Keratinocyte (primary cell): ENCODE data around the gene TMEM132C. TPM values are rescaled to one million over a fixed set of nuclear protein-coding genes. Genes with fewer than 3 reads are reported as not detected.

ENCODE experiments used
- DNase-seq: peaks from one replicate; pipeline ENCODE4 v3.0.0-alpha.2; 2011; ENCODE audit warnings: low read depth, missing footprints, low spot score
- FAIRE-seq: peaks from 2 replicates; lab custom pipeline; 2011; peaks lifted over from hg19 to GRCh38; lab: Jason Lieb, UNC
- H2AFZ ChIP-seq: 2 replicates; pipeline ENCODE4 v1.6.0; 2012; ENCODE audit warnings: low read length, control low read depth, inconsistent platforms; ENCODE audit not compliant: control insufficient read depth
- H3K27ac ChIP-seq: 2 replicates; pipeline ENCODE4 v1.5.1; 2011; ENCODE audit warnings: low read length; ENCODE audit not compliant: control insufficient read depth, insufficient read depth
- H3K27me3 ChIP-seq: 3 replicates; pipeline ENCODE4 v1.6.0; 2011; ENCODE audit warnings: low read length; ENCODE audit not compliant: control insufficient read depth, insufficient read depth; ENCODE audit errors: extremely low read depth
- H3K36me3 ChIP-seq, 2 experiments: 2 replicates in 1 of 2; 3 replicates in 1 of 2; pipeline ENCODE4 v1.5.1; 2011; ENCODE audit warnings: low read length in 2 of 2, mild to moderate bottlenecking in 1 of 2; ENCODE audit not compliant: control insufficient read depth in 2 of 2, insufficient read depth in 2 of 2; ENCODE audit errors: extremely low read depth in 1 of 2
- H3K4me1 ChIP-seq: 3 replicates; pipeline ENCODE4 v1.5.1; 2011; ENCODE audit warnings: low read length; ENCODE audit not compliant: control insufficient read depth, insufficient read depth; ENCODE audit errors: extremely low read depth
- H3K4me2 ChIP-seq: 3 replicates; pipeline ENCODE4 v1.6.0; 2011; ENCODE audit warnings: low read depth, low read length; ENCODE audit not compliant: control insufficient read depth, insufficient read depth; ENCODE audit errors: extremely low read depth
- H3K4me3 ChIP-seq, 3 experiments: fragments of 200-600 bp in 1 of 3; sonication (generic) in 1 of 3; 2 replicates in 2 of 3; 3 replicates in 1 of 3; pipeline ENCODE4 v1.5.1; 2011 to 2016; ENCODE audit warnings: low read length in 3 of 3, mild to moderate bottlenecking in 3 of 3, control low read depth in 2 of 3, inconsistent platforms in 1 of 3, low read depth in 1 of 3, mixed read lengths in 1 of 3, mixed run types in 1 of 3, moderate library complexity in 1 of 3; ENCODE audit not compliant: control insufficient read depth in 2 of 3, insufficient read depth in 2 of 3; ENCODE audit errors: extremely low read depth in 1 of 3
- H3K79me2 ChIP-seq: 2 replicates; pipeline ENCODE4 v1.6.0; 2012; ENCODE audit warnings: low read length; ENCODE audit not compliant: control insufficient read depth, insufficient read depth
- H3K9ac ChIP-seq: 3 replicates; pipeline ENCODE4 v1.6.0; 2011; ENCODE audit warnings: low read length; ENCODE audit not compliant: control insufficient read depth, insufficient read depth; ENCODE audit errors: extremely low read depth
- H3K9me1 ChIP-seq: 3 replicates; pipeline ENCODE4 v1.6.0; 2011; ENCODE audit warnings: low read length; ENCODE audit not compliant: control insufficient read depth, insufficient read depth; ENCODE audit errors: extremely low read depth
- H3K9me3 ChIP-seq: 2 replicates; pipeline ENCODE4 v1.5.1; 2012; ENCODE audit warnings: low read depth, low read length; ENCODE audit not compliant: control insufficient read depth
- H4K20me1 ChIP-seq: 3 replicates; pipeline ENCODE4 v1.6.0; 2011; ENCODE audit warnings: low read length; ENCODE audit not compliant: control insufficient read depth, insufficient read depth; ENCODE audit errors: extremely low read depth
- EZH2 ChIP-seq: IDR thresholded peaks from one replicate; pipeline ENCODE4 v1.6.1; 2012; ENCODE audit warnings: inconsistent platforms, mild to moderate bottlenecking, low read length, moderate library complexity
- dilution Hi-C: fragments of 300-500 bp; cut with MboI; formaldehyde crosslinking; loops from one replicate; pipeline ENCODE4 v1.7.0; 2020; ENCODE audit warnings: low sequenced_read_pairs; ENCODE audit not compliant: extremely low pct_ligation_motif_present
- polyA plus RNA-seq, 5 experiments: library from polyadenylated mRNA; depleted of rRNA in 3 of 5; stranded (reverse) in 3 of 5; stranded (forward) in 1 of 5; unstranded in 1 of 5; fragments of >200 nt; gene quantifications; 1 replicate in 1 of 5; 2 replicates in 3 of 5; 3 replicates in 1 of 5; pipeline versions ENCODE4 v1.2.1 to v1.2.3, GENCODE V29; 2011 to 2012; ENCODE audit warnings: missing spikeins in 2 of 5, low read depth in 1 of 5, low replicate concordance in 1 of 5
- TF ChIP-seq, protein P1 (sequence below), 3 experiments: IDR thresholded peaks in 1 of 3; conservative IDR thresholded peaks in 1 of 3; optimal IDR thresholded peaks in 1 of 3; 2 replicates in 2 of 3; 3 replicates in 1 of 3; pipeline versions ENCODE3 to v1.5.1; 2011; ENCODE audit warnings: low read length in 3 of 3, mild to moderate bottlenecking in 3 of 3, moderate library complexity in 2 of 3, control low read depth in 1 of 3, inconsistent platforms in 1 of 3; ENCODE audit not compliant: insufficient read depth in 2 of 3; ENCODE audit errors: extremely low read depth in 1 of 3

TMEM132C gene
- polyA plus RNA-seq, 1 donor (not counting 4 experiments of a cell fraction or from before 2014, with no cell fraction given) = not detected

- H3K27ac ChIP-seq = no peak overlapping the region
Observed at GRCh38 chr12:128314611-128315010, 47.6 kb downstream of the TMEM132C start.

GRCh38 chr12:128316078-128316477 is 49.1 kb downstream of the TMEM132C start:
- no peak overlapping the region for H3K4me3 ChIP-seq
- H3K27me3 ChIP-seq = no peaks in the 10 kb centered on the region
- TF ChIP-seq, protein P1, sequence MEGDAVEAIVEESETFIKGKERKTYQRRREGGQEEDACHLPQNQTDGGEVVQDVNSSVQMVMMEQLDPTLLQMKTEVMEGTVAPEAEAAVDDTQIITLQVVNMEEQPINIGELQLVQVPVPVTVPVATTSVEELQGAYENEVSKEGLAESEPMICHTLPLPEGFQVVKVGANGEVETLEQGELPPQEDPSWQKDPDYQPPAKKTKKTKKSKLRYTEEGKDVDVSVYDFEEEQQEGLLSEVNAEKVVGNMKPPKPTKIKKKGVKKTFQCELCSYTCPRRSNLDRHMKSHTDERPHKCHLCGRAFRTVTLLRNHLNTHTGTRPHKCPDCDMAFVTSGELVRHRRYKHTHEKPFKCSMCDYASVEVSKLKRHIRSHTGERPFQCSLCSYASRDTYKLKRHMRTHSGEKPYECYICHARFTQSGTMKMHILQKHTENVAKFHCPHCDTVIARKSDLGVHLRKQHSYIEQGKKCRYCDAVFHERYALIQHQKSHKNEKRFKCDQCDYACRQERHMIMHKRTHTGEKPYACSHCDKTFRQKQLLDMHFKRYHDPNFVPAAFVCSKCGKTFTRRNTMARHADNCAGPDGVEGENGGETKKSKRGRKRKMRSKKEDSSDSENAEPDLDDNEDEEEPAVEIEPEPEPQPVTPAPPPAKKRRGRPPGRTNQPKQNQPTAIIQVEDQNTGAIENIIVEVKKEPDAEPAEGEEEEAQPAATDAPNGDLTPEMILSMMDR (optimal IDR thresholded peaks at IDR 0.05 in 1 of 3, IDR thresholded peaks at IDR 0.05 in 1 of 3, conservative IDR thresholded peaks at IDR 0.05 in 1 of 3; ENCODE audit: extremely low read depth in 1 of 3, insufficient read depth in 2 of 3, low read length in 3 of 3) = no peak
- no peak for TF ChIP-seq EZH2
- no peak for DNase-seq
- H3K9me1 ChIP-seq = no peaks in the 10 kb centered on the region
- H3K4me1 ChIP-seq = no peaks in the 10 kb centered on the region
- H2AFZ ChIP-seq = no peak overlapping the region
- H3K9me3 ChIP-seq = peaks cover 4% of the 10 kb centered on the region
- FAIRE-seq = no peak
- dilution Hi-C loops = no loop called here
- H4K20me1 ChIP-seq = no peaks in the 10 kb centered on the region
- no peaks in the 10 kb centered on the region for H3K36me3 ChIP-seq
- H3K27ac ChIP-seq = no peak overlapping the region
- H3K79me2 ChIP-seq = no peaks in the 10 kb centered on the region
- no peak overlapping the region for H3K4me2 ChIP-seq
- no peak overlapping the region for H3K9ac ChIP-seq

More at GRCh38 chr12:128314611-128315010, 47.6 kb downstream of the TMEM132C start:
- H3K9me3 ChIP-seq = peaks cover 4% of the 10 kb centered on the region
- no peak overlapping the region for H3K9ac ChIP-seq
- H3K9me1 ChIP-seq = no peaks in the 10 kb centered on the region
- no peak overlapping the region for H3K4me3 ChIP-seq
- no peak for FAIRE-seq
- no peaks in the 10 kb centered on the region for H3K27me3 ChIP-seq
- H3K36me3 ChIP-seq = no peaks in the 10 kb centered on the region
- H3K79me2 ChIP-seq = no peaks in the 10 kb centered on the region
- H2AFZ ChIP-seq = no peak overlapping the region
- dilution Hi-C loops = no loop called here
- no peak overlapping the region for H3K4me2 ChIP-seq
- no peak for TF ChIP-seq EZH2
- TF ChIP-seq, protein P1 (optimal IDR thresholded peaks at IDR 0.05 in 1 of 3, IDR thresholded peaks at IDR 0.05 in 1 of 3, conservative IDR thresholded peaks at IDR 0.05 in 1 of 3; ENCODE audit: extremely low read depth in 1 of 3, insufficient read depth in 2 of 3, low read length in 3 of 3) = no peak
- DNase-seq = no peak
- H4K20me1 ChIP-seq = no peaks in the 10 kb centered on the region
- no peaks in the 10 kb centered on the region for H3K4me1 ChIP-seq
